ENCODE measurements around the gene SLC31A1. TPM values are rescaled to one million over a fixed set of nuclear protein-coding genes. Genes with fewer than 3 reads are reported as not detected.
A peak's percentile ranks its signal among the peaks of the same experiment; 100 is the strongest.

The SLC31A1 gene
- total and polyA plus RNA-seq, 5 donors, result 6.0 to 20.7 (median 13.3) TPM

DNA sequence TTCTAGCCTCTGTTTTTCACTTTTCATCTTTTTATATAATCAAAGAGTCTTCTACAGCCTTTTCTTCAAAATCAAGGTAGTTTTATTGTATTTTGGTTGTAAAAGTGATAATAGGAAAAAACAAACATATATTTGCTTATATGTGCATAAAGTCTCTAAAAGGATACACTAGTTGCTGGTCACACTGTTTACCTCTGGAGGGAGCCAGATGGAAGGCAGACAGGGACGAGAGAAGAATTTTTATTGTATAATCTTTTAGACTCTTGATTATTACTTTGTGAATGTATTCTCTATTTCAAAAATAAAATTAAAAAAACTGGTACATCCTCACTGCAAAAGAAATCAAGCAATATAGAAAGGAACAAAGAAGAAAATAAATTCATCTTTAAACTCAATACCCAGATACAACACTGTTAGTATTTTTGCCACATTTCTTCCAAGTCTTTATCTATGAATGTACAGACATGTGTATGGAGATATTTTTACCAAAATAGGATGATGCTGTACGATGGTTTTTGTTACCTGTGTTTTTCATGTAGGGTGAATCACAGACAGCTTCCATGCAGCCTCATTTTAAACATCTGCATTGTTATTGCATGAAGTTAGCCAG lies 88.0 kb downstream of the SLC31A1 start:
- H3K4me1 ChIP-seq (ENCODE audit: control insufficient read depth, insufficient read depth, low read length), result no peaks in the 10 kb centered on the region
- DNase-seq (no peak), ATAC-seq (peak in 1 of 2 donors; percentile 55)
- WGBS, result 6% methylated on average over 2 of the region's 2 CpGs
- H3K4me3 ChIP-seq (ENCODE audit: low read length), result no peak overlapping the region
- H3K9me3 ChIP-seq (ENCODE audit: control insufficient read depth, low read length), result no peaks in the 10 kb centered on the region
- no peaks in the 10 kb centered on the region for H3K27me3 ChIP-seq (ENCODE audit: control insufficient read depth, insufficient read depth)
- H3K27ac ChIP-seq (ENCODE audit: low read length), result no peak overlapping the region
- intact Hi-C loops (cut with DNase I), result loop anchor here in 1 of 4 donors (5.0 kb wide), 1 partner anchor 98 kb away; no protein-coding TSS in a partner anchor

DNA sequence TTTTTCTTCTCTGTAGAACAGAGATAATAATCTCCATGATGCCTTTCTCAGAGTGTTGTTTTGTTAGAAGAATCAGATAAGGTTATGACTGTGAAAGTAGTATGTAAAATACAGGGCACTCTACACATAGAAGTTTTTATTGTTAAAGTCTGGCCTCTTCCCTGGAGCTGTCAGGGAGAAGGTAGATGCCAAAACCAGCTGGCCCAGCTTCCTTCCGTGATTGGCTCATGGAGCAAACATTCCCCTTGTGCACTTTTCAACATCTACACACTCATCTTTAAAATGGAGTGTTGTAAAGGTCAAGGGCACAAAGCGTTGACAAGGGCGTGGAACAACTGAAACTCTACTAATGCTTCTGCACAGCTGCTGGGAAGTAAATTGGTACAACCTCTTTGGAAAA lies 89.2 kb downstream of the SLC31A1 start:
- intact Hi-C loops (cut with DNase I), result loop anchor here in 3 of 4 donors (10.0 kb wide), 2 partner anchors 84 to 94 kb away; partner anchors contain the start of gene ALAD (in 2 of the 3)
- Histone ChIP-seq H3K4me3 (ENCODE audit: low read length) (no peak overlapping the region), H3K27me3 (ENCODE audit: control insufficient read depth, insufficient read depth) (no peaks in the 10 kb centered on the region), H3K9me3 (ENCODE audit: control insufficient read depth, low read length) (no peaks in the 10 kb centered on the region), H3K4me1 (ENCODE audit: control insufficient read depth, insufficient read depth, low read length) (no peaks in the 10 kb centered on the region), H3K27ac (ENCODE audit: low read length) (no peak overlapping the region)
- DNase-seq (no peak), ATAC-seq (peak in 1 of 2 donors; percentile 68)
- 42% methylated on average over 3 of the region's 3 CpGs for WGBS

DNA sequence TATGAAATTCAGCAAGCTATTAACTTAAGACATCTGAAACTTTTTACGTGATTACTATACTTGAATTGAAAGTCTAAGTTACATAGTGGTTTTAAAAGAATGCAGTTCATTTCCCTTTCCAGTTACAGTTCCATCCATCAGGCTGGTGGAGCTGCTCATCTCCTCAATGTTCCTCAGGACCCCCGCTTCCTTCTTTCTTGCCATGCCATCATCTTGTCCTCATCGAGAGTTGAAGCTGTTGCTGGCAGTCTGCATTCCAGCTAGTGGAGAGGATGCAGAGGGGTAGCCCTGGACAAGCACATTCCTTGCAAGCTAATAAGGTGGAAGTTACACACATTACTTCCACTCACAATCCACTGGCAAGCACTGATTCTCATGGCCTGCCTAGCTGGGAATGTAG lies 90.6 kb downstream of the SLC31A1 start:
- ATAC-seq, result no peak
- no peak overlapping the region for H3K27ac ChIP-seq (ENCODE audit: low read length)
- DNase-seq, result no peak
- H3K4me1 ChIP-seq (ENCODE audit: control insufficient read depth, insufficient read depth, low read length), result no peaks in the 10 kb centered on the region
- no peaks in the 10 kb centered on the region for H3K9me3 ChIP-seq (ENCODE audit: control insufficient read depth, low read length)
- H3K4me3 ChIP-seq (ENCODE audit: low read length), result no peak overlapping the region
- H3K27me3 ChIP-seq (ENCODE audit: control insufficient read depth, insufficient read depth), result no peaks in the 10 kb centered on the region
- intact Hi-C loops (cut with DNase I), result loop anchor here in 3 of 4 donors (10.0 kb wide), 2 partner anchors 83 to 93 kb away; partner anchors contain the start of gene ALAD (in 2 of the 3)
- WGBS, result 87% methylated on average over 3 of the region's 3 CpGs

- no peaks in the 10 kb centered on the region for H3K9me3 ChIP-seq (ENCODE audit: control insufficient read depth, low read length)
- intact Hi-C loops (cut with DNase I), result loop anchor here in 3 of 4 donors (10.0 kb wide), 2 partner anchors 82 to 92 kb away; partner anchors contain the start of gene ALAD (in 2 of the 3)
- no peaks in the 10 kb centered on the region for H3K27me3 ChIP-seq (ENCODE audit: control insufficient read depth, insufficient read depth)
- H3K4me3 ChIP-seq (ENCODE audit: low read length), result no peak overlapping the region
- H3K4me1 ChIP-seq (ENCODE audit: control insufficient read depth, insufficient read depth, low read length), result no peaks in the 10 kb centered on the region
- DNase-seq (no peak), ATAC-seq (no peak)
- H3K27ac ChIP-seq (ENCODE audit: low read length), result no peak overlapping the region
- 66% methylated on average over 5 of the region's 5 CpGs for WGBS
These were observed 91.9 kb downstream of the SLC31A1 start for GRCh38 chr9:113313261-113313660.

Other genes starting within 250 kb of the SLC31A1 start
- gene ZNF883, start 209.4 kb upstream of the SLC31A1 start, total RNA-seq, result 10 to 100 TPM in 1 of 4 donors, 1 to 10 TPM in 3; 6.3 to 11.9 (median 7.0) TPM
- 8.3 TPM for gene ZNF883, start 209.4 kb upstream of the SLC31A1 start, polyA plus RNA-seq
- gene ZFP37, start 164.8 kb upstream of the SLC31A1 start, total RNA-seq, result 1 to 10 TPM; 2.3 to 2.6 (median 2.4) TPM
- gene ZFP37, start 164.8 kb upstream of the SLC31A1 start, polyA plus RNA-seq, result 0.93 TPM
- gene SLC31A2, start 70.5 kb upstream of the SLC31A1 start, total RNA-seq, result 10 to 100 TPM in 3 of 4 donors, 1 to 10 TPM in 1; 8.8 to 10.9 (median 10.1) TPM
- gene SLC31A2, start 70.5 kb upstream of the SLC31A1 start, polyA plus RNA-seq, result 11.4 TPM
- 10 to 100 TPM; 19.5 to 21.2 (median 20.1) TPM for gene FKBP15, start 267 bp upstream of the SLC31A1 start, total RNA-seq
- 11.0 TPM for gene FKBP15, start 267 bp upstream of the SLC31A1 start, polyA plus RNA-seq
- 10 to 100 TPM; 29.0 to 39.1 (median 37.0) TPM for gene CDC26, start 54.0 kb downstream of the SLC31A1 start, total RNA-seq
- gene CDC26, start 54.0 kb downstream of the SLC31A1 start, polyA plus RNA-seq, result 50.0 TPM
- gene PRPF4, start 54.1 kb downstream of the SLC31A1 start, total RNA-seq, result 10 to 100 TPM; 10.0 to 12.8 (median 10.7) TPM
- gene PRPF4, start 54.1 kb downstream of the SLC31A1 start, polyA plus RNA-seq, result 7.0 TPM
- not detected for gene RNF183, start 81.8 kb downstream of the SLC31A1 start, total RNA-seq
- gene RNF183, start 81.8 kb downstream of the SLC31A1 start, polyA plus RNA-seq, result not detected
- gene WDR31, start 118.7 kb downstream of the SLC31A1 start, total RNA-seq, result 10 to 100 TPM in 1 of 4 donors, 1 to 10 TPM in 3; 7.4 to 10.1 (median 8.5) TPM
- 5.4 TPM for gene WDR31, start 118.7 kb downstream of the SLC31A1 start, polyA plus RNA-seq
- 1 to 10 TPM in 3 of 4 donors, under 1 TPM in 1; 0.21 to 2.3 (median 1.6) TPM for gene BSPRY, start 128.0 kb downstream of the SLC31A1 start, total RNA-seq
- gene BSPRY, start 128.0 kb downstream of the SLC31A1 start, polyA plus RNA-seq, result 1.4 TPM
- gene HDHD3, start 155.4 kb downstream of the SLC31A1 start, total RNA-seq, result 10 to 100 TPM; 11.0 to 20.0 (median 15.9) TPM
- gene HDHD3, start 155.4 kb downstream of the SLC31A1 start, polyA plus RNA-seq, result 19.6 TPM
- 10 to 100 TPM; 29.9 to 43.6 (median 42.1) TPM for gene ALAD, start 179.7 kb downstream of the SLC31A1 start, total RNA-seq
- gene ALAD, start 179.7 kb downstream of the SLC31A1 start, polyA plus RNA-seq, result 39.5 TPM
- 10 to 100 TPM; 19.7 to 22.4 (median 20.5) TPM for gene POLE3, start 189.1 kb downstream of the SLC31A1 start, total RNA-seq
- 18.0 TPM for gene POLE3, start 189.1 kb downstream of the SLC31A1 start, polyA plus RNA-seq
- gene C9orf43, start 189.2 kb downstream of the SLC31A1 start, total RNA-seq, result under 1 TPM; 0.20 to 0.47 (median 0.20) TPM
- 0.23 TPM for gene C9orf43, start 189.2 kb downstream of the SLC31A1 start, polyA plus RNA-seq
- gene RGS3, start 242.2 kb downstream of the SLC31A1 start, total RNA-seq, result 100 to 1,000 TPM; 139 to 184 (median 166) TPM
- gene RGS3, start 242.2 kb downstream of the SLC31A1 start, polyA plus RNA-seq, result 107 TPM

Data from right cardiac atrium (tissue), 5 donors.